Naive thymus-derived CD4-positive, alpha-beta T cell (primary cell): ENCODE measurements around the gene MYO5C. TPM values are rescaled to one million over a fixed set of nuclear protein-coding genes. Genes with fewer than 3 reads are reported as not detected.

ENCODE experiments used
- ATAC-seq: fragments of 150-1000 bp; cut with Tn5 transposase; 2 replicates; pipeline ENCODE4 v1.10.0; 2021; ENCODE audit warnings: mild to moderate bottlenecking, moderate library complexity
- CTCF ChIA-PET: fragments of 350-600 bp; sonication (Branson Sonifier 250); formaldehyde crosslinking; loops from one replicate; lab custom pipeline; 2021; ENCODE audit warnings: antibody characterized with exemption; lab: Charles Lee
- POLR2A ChIA-PET: fragments of 350-600 bp; sonication (Branson Sonifier 250); formaldehyde crosslinking; loops from one replicate; lab custom pipeline; 2021; ENCODE audit warnings: antibody characterized with exemption, inconsistent platforms; lab: Charles Lee
- DNase-seq, 9 donors: peaks; one replicate each; pipeline versions ENCODE4 v3.0.0 to v3.0.0-alpha.2; 2020 to 2022; ENCODE audit warnings: mixed read lengths in 1 of 9
- H3K27ac ChIP-seq: one replicate; pipeline ENCODE4 v1.7.0; 2013; ENCODE audit warnings: mild to moderate bottlenecking, low read depth, low read length, moderate library complexity
- H3K27me3 ChIP-seq, 2 donors: one replicate each; pipeline ENCODE4 v1.7.0; 2013; ENCODE audit warnings: low read length in 2 of 2, mild to moderate bottlenecking in 2 of 2, moderate library complexity in 2 of 2; ENCODE audit not compliant: control insufficient read depth in 2 of 2, insufficient read depth in 2 of 2
- H3K36me3 ChIP-seq, 3 experiments: 1 replicate in 2 of 3; 2 replicates in 1 of 3; pipeline ENCODE4 v1.7.0; 2013; ENCODE audit warnings: low read length in 3 of 3, mild to moderate bottlenecking in 3 of 3, moderate library complexity in 1 of 3; ENCODE audit not compliant: insufficient read depth in 3 of 3, control insufficient read depth in 2 of 3
- H3K4me1 ChIP-seq, 2 donors: one replicate each; pipeline ENCODE4 v1.7.0; 2013; ENCODE audit warnings: low read length in 2 of 2, mild to moderate bottlenecking in 2 of 2, moderate library complexity in 1 of 2; ENCODE audit not compliant: control insufficient read depth in 2 of 2, insufficient read depth in 2 of 2
- H3K4me3 ChIP-seq: 2 replicates; pipeline ENCODE4 v1.7.0; 2013; ENCODE audit warnings: mild to moderate bottlenecking, low read length
- H3K9me3 ChIP-seq, 3 experiments: 1 replicate in 2 of 3; 2 replicates in 1 of 3; pipeline ENCODE4 v1.7.0; 2013; ENCODE audit warnings: low read length in 3 of 3; ENCODE audit not compliant: control insufficient read depth in 2 of 3
- H3K27ac Mint-ChIP-seq, 9 donors: one replicate each; pipeline ENCODE4 v1.8.0; 2020 to 2022; ENCODE audit warnings: mixed read lengths in 9 of 9, mild to moderate bottlenecking in 8 of 9, moderate library complexity in 5 of 9, inconsistent platforms in 2 of 9
- H3K27me3 Mint-ChIP-seq, 5 donors: one replicate each; pipeline ENCODE4 v1.8.0; 2021 to 2022; ENCODE audit warnings: mixed read lengths in 5 of 5, mild to moderate bottlenecking in 1 of 5
- H3K36me3 Mint-ChIP-seq, 5 donors: one replicate each; pipeline ENCODE4 v1.8.0; 2020 to 2022; ENCODE audit warnings: mixed read lengths in 5 of 5, mild to moderate bottlenecking in 3 of 5, inconsistent platforms in 1 of 5
- H3K4me1 Mint-ChIP-seq, 7 donors: one replicate each; pipeline ENCODE4 v1.8.0; 2020 to 2022; ENCODE audit warnings: mixed read lengths in 7 of 7, mild to moderate bottlenecking in 3 of 7, inconsistent platforms in 1 of 7
- H3K4me3 Mint-ChIP-seq, 10 donors: one replicate each; pipeline ENCODE4 v1.8.0; 2020 to 2022; ENCODE audit warnings: mild to moderate bottlenecking in 10 of 10, mixed read lengths in 10 of 10, moderate library complexity in 6 of 10, inconsistent platforms in 2 of 10
- H3K9me3 Mint-ChIP-seq, 11 donors: one replicate each; pipeline ENCODE4 v1.8.0; 2020 to 2022; ENCODE audit warnings: mixed read lengths in 11 of 11, mild to moderate bottlenecking in 4 of 11, inconsistent platforms in 1 of 11, moderate library complexity in 1 of 11
- intact Hi-C, 2 donors: fragments of 100-400 bp; cut with micrococcal nuclease; formaldehyde crosslinking; loops; one replicate each; pipeline ENCODE4 v1.15.1; 2023
- polyA plus RNA-seq, 2 donors: library from polyadenylated mRNA; unstranded; fragments of 300-500 nt; fragmentation: Illumina TruSeq; gene quantifications; one replicate each; pipeline ENCODE4 v1.2.3, GENCODE V29; 2021
- total RNA-seq, 6 experiments: library from RNA in 5 of 6; stranded (reverse) in 5 of 6; gene quantifications; 1 replicate in 5 of 6; 2 replicates in 1 of 6; pipeline ENCODE4 v1.2.3 and lab custom pipeline; 2021 to 2026

MYO5C gene
- total and polyA plus RNA-seq, 7 experiments from 2014 or later, result 0.19 to 1.3 (median 0.31) TPM; not detected in 1

DNA sequence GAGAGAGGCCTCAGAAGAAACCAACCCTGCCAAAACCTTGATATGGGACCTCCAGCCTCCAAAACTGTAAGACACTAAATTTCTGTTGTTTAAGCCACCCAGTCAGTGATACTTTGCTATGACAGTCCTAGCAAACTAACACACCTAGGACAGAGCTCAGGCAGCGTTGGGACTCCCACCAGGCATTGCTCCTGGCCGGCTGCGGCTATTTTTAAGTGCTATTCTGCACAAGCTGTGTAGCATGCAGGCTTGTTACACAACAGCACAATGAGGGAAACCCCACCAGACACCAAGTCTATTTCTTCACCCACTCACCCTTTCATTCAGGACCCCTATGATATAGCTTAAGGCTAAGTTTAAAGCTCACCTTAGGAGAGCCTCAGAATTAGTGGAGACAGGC lies 57.5 kb downstream of the MYO5C start:
- DNase-seq (no peak), ATAC-seq (no peak)
- ChIA-PET POLR2A (interaction anchor here (1.2 kb wide), 1 partner anchor 59 kb away, joined by 4 read pairs; no protein-coding TSS in a partner anchor), CTCF (no interaction called here)
- Histone ChIP-seq H3K36me3 (no peaks in the 10 kb centered on the region), H3K4me1 (peaks cover 0 to 32% of the 10 kb centered on the region in 2 donors), H3K27me3 (no peaks in the 10 kb centered on the region), H3K4me3 (no peak overlapping the region), H3K9me3 (no peaks in the 10 kb centered on the region), H3K27ac (no peak overlapping the region)
- Mint-ChIP-seq H3K9me3 (no peaks in the 10 kb centered on the region), H3K4me1 (peaks cover 17 to 63% (median 49%) of the 10 kb centered on the region in 7 donors), H3K36me3 (peaks cover 0 to 3% (median 0%) of the 10 kb centered on the region in 5 donors), H3K27me3 (no peaks in the 10 kb centered on the region), H3K27ac (peak overlapping the region in 1 of 9 donors; percentile 25), H3K4me3 (no peak overlapping the region)
- intact Hi-C loops, result no loop called here

GRCh38 chr15:52236013-52236412 lies 59.6 kb downstream of the MYO5C start:
- POLR2A ChIA-PET, result interaction anchor here (0.6 to 6.7 kb wide), 6 partner anchors 15 to 265 kb away, joined by 3 to 53 read pairs (median 6); partner anchors contain the start of gene LEO1
- peak overlapping the region in 8 of 9 donors; percentile 95 to 98 (median 96) for H3K27ac Mint-ChIP-seq

GRCh38 chr15:52234596-52235541 lies 60.7 kb downstream of the MYO5C start:
- Histone ChIP-seq H3K4me3 (no peak overlapping the region), H3K27ac (peak overlapping the region; percentile 71), H3K36me3 (no peaks in the 10 kb centered on the region), H3K9me3 (no peaks in the 10 kb centered on the region), H3K4me1 (peaks cover 0 to 29% of the 10 kb centered on the region in 2 donors), H3K27me3 (no peaks in the 10 kb centered on the region)
- Mint-ChIP-seq H3K4me3 (peak overlapping the region; percentile 39 to 83 (median 73)), H3K27ac (peak overlapping the region; percentile 68 to 98 (median 96)), H3K4me1 (peaks cover 23 to 58% (median 46%) of the 10 kb centered on the region in 7 donors), H3K36me3 (peaks cover 0 to 2% (median 0%) of the 10 kb centered on the region in 5 donors), H3K27me3 (no peaks in the 10 kb centered on the region), H3K9me3 (no peaks in the 10 kb centered on the region)
- ChIA-PET CTCF (interaction anchor here (0.7 to 3.9 kb wide), 3 partner anchors 7 to 23 kb away, joined by 3 to 25 read pairs (median 5); no protein-coding TSS in a partner anchor), POLR2A (interaction anchor here (0.6 to 6.7 kb wide), 11 partner anchors 8 to 496 kb away, joined by 3 to 53 read pairs (median 4); partner anchors contain the start of gene LEO1)
- ATAC-seq (peak; percentile 82), DNase-seq (peak in 6 of 9 donors; percentile 27 to 55 (median 51))
- intact Hi-C loops, result loop anchor here in 1 of 2 donors (2.0 kb wide), 1 partner anchor 22 kb away; no protein-coding TSS in a partner anchor

More at GRCh38 chr15:52236013-52236412, 59.6 kb downstream of the MYO5C start:
- Mint-ChIP-seq H3K27me3 (no peaks in the 10 kb centered on the region), H3K9me3 (no peaks in the 10 kb centered on the region), H3K4me1 (peaks cover 23 to 62% (median 51%) of the 10 kb centered on the region in 7 donors), H3K4me3 (peak overlapping the region in 3 of 10 donors; percentile 69 to 75 (median 74)), H3K36me3 (peaks cover 0 to 2% (median 0%) of the 10 kb centered on the region in 5 donors)
- ATAC-seq, result no peak
- Histone ChIP-seq H3K4me3 (no peak overlapping the region), H3K27ac (no peak overlapping the region), H3K27me3 (no peaks in the 10 kb centered on the region), H3K9me3 (no peaks in the 10 kb centered on the region), H3K36me3 (no peaks in the 10 kb centered on the region), H3K4me1 (peaks cover 0 to 32% of the 10 kb centered on the region in 2 donors)
- CTCF ChIA-PET, result interaction anchor here (1.3 to 3.9 kb wide), 3 partner anchors 9 to 24 kb away, joined by 4 to 25 read pairs (median 5); no protein-coding TSS in a partner anchor
- DNase-seq, result no peak
- intact Hi-C loops, result no loop called here

DNA sequence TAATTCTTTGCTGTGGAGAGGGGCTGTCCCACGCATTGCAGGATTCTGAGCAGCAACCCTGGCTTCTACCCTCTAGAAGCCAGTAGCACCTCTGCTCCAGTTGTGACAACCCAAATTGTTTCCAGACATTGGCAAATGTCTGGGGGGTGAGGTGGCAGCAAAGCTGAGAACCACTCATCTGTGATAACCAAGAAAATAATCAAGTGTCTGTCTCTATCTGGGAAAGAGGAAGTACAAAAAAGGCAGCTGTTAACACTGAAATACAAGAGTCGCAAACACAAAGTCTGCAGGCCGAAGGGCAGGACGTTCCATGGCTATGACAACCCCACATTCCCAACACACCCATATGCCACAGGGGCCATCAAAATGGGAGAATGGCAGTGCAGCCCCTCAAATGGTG lies 62.2 kb downstream of the MYO5C start:
- Mint-ChIP-seq H3K27me3 (no peaks in the 10 kb centered on the region), H3K4me3 (peak overlapping the region in 9 of 10 donors; percentile 43 to 75 (median 65)), H3K4me1 (peaks cover 23 to 58% (median 46%) of the 10 kb centered on the region in 7 donors), H3K27ac (peak overlapping the region in 8 of 9 donors; percentile 95 to 98 (median 96)), H3K9me3 (no peaks in the 10 kb centered on the region), H3K36me3 (peaks cover 0 to 2% (median 0%) of the 10 kb centered on the region in 5 donors)
- H3K27me3 ChIP-seq, result no peaks in the 10 kb centered on the region
- no peak for DNase-seq
- ATAC-seq, result peak; percentile 13
- intact Hi-C loops, result no loop called here
- ChIA-PET POLR2A (interaction anchor here (0.8 to 6.7 kb wide), 3 partner anchors 16 to 54 kb away, joined by 3 to 53 read pairs (median 3); no protein-coding TSS in a partner anchor), CTCF (interaction anchor here (0.7 to 3.9 kb wide), 3 partner anchors 12 to 24 kb away, joined by 3 to 25 read pairs (median 4); no protein-coding TSS in a partner anchor)
- H3K4me3 ChIP-seq, result no peak overlapping the region
- no peaks in the 10 kb centered on the region for H3K9me3 ChIP-seq
- peak overlapping the region; percentile 71 for H3K27ac ChIP-seq
- H3K36me3 ChIP-seq, result no peaks in the 10 kb centered on the region
- peaks cover 0 to 29% of the 10 kb centered on the region in 2 donors for H3K4me1 ChIP-seq

GRCh38 chr15:52232327-52232726 lies 63.3 kb downstream of the MYO5C start:
- Histone ChIP-seq H3K4me3 (no peak overlapping the region), H3K27ac (peak overlapping the region; percentile 40), H3K4me1 (peaks cover 0 to 29% of the 10 kb centered on the region in 2 donors), H3K27me3 (no peaks in the 10 kb centered on the region), H3K9me3 (no peaks in the 10 kb centered on the region), H3K36me3 (no peaks in the 10 kb centered on the region)
- Mint-ChIP-seq H3K27ac (peak overlapping the region in 8 of 9 donors; percentile 72 to 86 (median 80)), H3K27me3 (no peaks in the 10 kb centered on the region), H3K4me1 (peaks cover 23 to 58% (median 46%) of the 10 kb centered on the region in 7 donors), H3K4me3 (peak overlapping the region in 7 of 10 donors; percentile 23 to 67 (median 41)), H3K9me3 (no peaks in the 10 kb centered on the region), H3K36me3 (peaks cover 0 to 2% (median 0%) of the 10 kb centered on the region in 5 donors)
- POLR2A ChIA-PET, result interaction anchor here (0.6 to 6.7 kb wide), 5 partner anchors 10 to 265 kb away, joined by 3 to 53 read pairs (median 4); no protein-coding TSS in a partner anchor
- ATAC-seq, result no peak
- DNase-seq, result no peak
- intact Hi-C loops, result no loop called here
- CTCF ChIA-PET, result interaction anchor here (1.2 to 3.9 kb wide), 2 partner anchors 16 to 25 kb away, joined by 4 to 25 read pairs; no protein-coding TSS in a partner anchor

DNA sequence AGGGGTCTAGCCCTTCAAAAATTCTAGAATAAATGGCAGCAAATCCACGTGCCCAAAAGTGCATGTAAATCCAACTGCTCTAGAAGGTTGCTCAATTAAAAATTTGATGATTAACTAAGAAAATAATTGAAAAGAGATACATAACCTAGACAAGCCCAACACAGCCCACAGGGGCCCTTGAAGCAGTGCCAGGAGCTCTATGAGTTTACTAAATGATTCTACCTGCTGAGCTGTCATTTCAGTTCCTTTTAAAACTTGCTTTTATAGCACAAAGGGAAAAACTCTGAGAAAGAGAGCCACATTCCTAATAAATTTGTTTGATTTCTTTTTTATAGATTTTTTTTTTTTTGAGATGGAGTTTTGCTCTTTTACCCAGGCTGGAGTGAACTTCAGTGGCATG lies 65.5 kb downstream of the MYO5C start:
- POLR2A ChIA-PET, result interaction anchor here (1.8 to 6.7 kb wide), 2 partner anchors 9 to 51 kb away, joined by 7 to 53 read pairs; no protein-coding TSS in a partner anchor
- intact Hi-C loops, result no loop called here
- Histone ChIP-seq H3K4me1 (peaks cover 0 to 19% of the 10 kb centered on the region in 2 donors), H3K27me3 (no peaks in the 10 kb centered on the region), H3K4me3 (no peak overlapping the region), H3K36me3 (no peaks in the 10 kb centered on the region), H3K27ac (no peak overlapping the region), H3K9me3 (no peaks in the 10 kb centered on the region)
- no peaks in the 10 kb centered on the region for H3K9me3 Mint-ChIP-seq
- no peaks in the 10 kb centered on the region for H3K27me3 Mint-ChIP-seq
- H3K36me3 Mint-ChIP-seq, result peaks cover 0 to 2% (median 0%) of the 10 kb centered on the region in 5 donors
- peaks cover 21 to 38% (median 32%) of the 10 kb centered on the region in 7 donors for H3K4me1 Mint-ChIP-seq
- H3K27ac Mint-ChIP-seq, result no peak overlapping the region
- DNase-seq, result no peak
- H3K4me3 Mint-ChIP-seq, result no peak overlapping the region
- CTCF ChIA-PET, result interaction anchor here (0.6 kb wide), 1 partner anchor 453 kb away, joined by 3 read pairs; no protein-coding TSS in a partner anchor
- no peak for ATAC-seq
